GM18858 (cell line): ENCODE results near the gene CACUL1.
"Not testable (repeated sequence)": the region's sequence is repeated elsewhere in the genome, so short reads cannot be mapped to it uniquely, and the experiment has no call there.

Source experiments
- ATAC-seq: cut with Tn5 transposase; IDR thresholded peaks from one replicate; pipeline ENCODE4 v1.9.1; 2021; ENCODE audit not compliant: unreplicated experiment

Gene CACUL1

DNA sequence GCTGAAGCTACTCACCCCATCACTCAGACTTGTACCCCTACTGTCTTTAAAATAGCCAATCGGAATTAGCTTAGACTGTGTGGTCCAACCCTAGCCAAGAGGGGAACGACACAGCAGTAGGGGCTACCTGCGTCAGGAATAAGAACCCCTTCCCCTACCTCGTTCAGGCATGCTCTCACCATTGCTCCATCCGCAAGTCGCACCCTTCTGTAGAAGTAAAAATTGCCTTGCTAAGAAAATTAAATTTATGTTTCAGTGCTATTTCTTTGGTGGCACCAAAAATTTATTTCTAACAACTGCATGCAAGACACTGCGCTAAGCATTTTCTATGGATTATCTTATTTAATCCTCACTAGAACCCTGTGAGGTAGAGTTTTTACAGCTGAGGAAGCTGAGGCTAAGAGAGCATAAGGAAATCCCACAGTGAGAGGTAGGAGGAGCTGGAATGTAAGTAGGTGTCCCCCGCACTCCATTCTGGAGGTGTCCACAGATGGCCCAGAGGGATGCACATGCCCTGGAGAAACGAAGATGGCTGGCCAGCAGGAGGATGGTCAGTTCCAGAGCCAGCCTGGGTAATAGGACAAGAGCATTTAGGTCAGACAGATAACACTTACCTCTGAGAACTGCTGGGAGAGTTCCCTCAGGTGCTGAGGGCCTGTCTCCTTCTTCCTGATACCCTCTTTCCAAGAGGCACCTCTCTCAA, 15.3 kb upstream of the CACUL1 start:
- ATAC-seq = no peak

DNA sequence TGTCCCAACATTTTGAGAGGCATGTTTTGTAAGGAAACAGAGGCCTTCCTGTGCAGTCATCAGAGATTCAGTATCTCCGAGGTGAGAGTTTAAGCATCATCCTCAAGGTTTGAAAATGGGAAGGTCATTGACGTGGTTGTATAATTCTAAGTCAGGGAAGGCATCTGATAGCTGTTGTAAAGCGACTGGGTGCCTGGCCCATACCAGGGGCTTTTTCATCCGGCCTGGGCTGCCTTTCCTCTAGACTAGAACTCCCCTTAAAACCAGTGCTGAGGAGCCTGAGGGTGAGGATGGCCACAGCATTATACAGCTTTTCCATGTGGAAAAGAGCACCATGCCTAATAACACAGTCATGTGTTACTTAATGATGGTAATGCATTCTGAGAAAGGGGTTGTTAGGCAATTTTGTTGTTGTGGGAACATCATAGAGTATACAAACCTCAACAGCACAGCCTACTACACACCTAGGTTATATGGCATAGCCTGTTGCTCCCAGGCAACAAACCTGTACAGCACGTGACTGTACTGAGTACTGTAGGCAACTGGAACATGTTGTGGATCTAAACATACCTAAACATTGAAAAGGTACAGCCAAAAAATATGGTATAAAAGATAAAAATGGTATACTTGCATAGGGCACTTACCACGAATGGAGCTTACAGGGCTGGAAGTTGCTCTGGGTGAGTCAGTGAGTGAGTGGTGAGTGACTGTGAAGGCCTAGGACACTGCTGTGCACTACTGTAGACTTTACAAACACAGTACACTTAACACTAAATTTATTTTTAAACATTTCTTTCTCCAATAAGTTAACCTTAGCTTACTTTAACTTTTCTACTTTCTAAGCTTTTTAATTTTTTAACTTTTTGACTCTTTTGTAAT, 13.5 kb upstream of the CACUL1 start:
- no peak for ATAC-seq

DNA sequence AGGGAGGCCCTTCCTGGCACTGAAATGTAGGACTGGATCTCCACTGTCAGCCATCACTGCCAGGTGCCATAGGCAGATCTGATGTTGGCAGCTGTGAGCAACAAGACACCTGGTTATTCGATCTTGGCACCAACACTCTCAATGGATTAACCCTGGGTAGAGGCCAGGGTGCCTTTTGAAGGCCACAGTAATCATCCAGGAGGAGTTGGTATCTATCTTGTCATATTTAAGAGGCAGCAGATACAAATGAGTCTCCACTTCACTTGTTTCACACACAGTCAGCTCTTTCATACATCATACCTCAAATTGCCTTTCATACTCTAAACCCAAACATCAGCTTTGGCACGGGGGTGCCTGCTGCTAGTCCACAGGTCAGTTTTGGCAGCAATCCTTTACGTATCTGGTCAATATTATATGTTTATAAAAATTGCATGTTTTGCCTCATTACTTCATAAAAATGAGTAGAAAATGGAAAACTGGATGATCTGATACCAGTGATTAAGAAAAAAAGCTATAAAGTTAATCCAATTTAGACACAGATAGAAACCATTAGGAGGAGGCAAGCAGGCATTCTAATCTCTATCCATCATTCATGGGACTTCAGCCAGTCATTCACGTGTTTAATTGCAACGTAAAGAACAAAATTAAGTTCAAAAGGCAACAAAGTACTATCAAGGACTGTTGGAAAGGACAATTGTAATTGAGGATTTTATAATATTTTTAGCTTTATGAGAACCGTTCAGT, 12.7 kb upstream of the CACUL1 start:
- no peak for ATAC-seq

DNA sequence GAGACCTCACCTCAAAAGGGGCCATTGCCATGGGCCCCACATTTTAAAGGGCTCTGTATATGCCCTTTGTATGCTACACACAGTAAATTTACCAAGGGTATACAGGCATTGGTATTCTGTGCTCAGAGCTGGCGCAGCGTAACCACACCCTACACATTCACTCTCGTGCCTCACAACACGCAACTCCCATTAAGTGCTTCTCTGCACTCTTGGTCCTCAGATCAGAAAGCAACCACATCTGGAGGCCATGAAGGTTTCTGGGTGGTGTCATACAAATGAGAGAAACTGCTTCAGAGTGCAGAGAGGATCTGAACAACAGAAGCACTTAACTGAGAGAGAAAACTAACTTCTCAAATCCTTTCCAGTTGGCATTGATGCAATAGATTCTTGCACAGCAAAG, 9.4 kb upstream of the CACUL1 start:
- no peak for ATAC-seq

DNA sequence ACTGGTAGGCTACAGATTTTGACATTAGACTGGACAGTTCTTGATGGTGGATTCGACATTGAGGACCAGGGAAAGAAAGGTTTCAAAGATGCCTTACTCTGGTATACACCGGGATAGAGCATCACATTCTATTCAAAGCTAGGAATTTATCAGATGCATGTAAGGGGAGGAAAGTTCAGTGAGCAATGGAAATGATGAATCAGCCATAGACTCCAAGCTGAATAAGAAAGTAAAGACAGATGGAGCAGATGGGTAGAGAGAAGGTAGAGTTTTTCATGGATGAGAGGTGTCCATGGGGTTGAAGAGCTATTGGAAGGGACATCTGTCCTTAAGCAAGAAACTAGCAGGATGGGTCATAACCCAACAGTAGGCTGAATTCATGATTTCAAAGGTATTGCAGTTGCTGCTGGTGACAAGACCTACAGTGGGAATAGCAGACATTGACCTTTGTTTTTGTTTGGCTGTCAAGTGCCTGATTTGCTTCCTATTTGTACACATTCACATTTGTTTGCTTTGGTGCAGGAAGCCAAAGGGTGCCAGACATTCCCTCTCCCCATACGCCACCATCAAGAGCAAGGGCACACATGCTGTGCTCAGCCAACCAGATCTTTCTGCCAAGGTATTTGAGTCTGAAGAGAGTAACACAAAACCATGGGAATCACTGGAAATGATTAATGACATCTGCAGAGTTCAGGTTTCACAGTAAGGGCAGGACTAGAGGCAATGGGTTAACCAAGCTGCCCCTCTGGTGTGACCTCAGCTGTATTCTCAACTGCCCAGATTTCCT, 8.6 kb upstream of the CACUL1 start:
- ATAC-seq = no peak

DNA sequence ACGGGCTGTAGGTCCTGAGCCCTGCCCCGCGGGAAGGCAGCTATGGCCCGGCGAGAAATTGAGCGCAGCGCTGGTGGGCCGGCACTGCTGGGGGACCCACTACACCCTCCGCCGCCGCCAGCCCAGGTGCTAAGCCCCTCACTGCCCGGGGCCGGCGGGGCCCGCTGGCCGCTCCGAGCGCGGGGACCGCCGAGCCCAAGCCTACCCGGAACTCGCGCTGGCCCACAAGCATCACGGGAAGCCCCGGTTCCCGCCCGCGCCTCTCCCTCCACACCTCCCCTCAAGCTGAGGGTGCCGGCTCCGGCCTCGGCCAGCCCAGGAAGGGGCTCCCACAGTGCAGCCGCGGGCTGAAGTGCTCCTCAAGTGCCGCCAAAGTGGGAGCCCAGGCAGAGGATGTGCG, 5.5 kb upstream of the CACUL1 start:
- no peak for ATAC-seq

DNA sequence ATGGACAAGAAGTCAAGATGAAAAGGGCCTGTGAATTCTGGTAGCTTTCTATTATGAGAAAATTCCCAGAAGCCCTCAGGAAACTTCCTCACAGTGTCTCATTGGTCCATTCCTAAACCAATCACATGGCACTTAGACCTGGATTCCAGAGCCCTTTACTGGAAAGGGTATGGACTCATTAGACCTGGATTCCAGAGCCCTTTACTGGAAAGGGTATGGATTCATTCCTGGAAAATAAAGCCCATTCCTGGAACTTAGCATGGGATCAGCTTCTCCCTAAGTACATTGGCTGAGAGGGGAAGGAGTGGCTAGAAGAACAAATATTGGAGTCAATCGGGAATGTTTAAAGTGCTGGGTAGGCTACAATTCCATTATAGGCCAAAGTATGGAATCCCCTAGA, 3.7 kb upstream of the CACUL1 start:
- ATAC-seq = no peak

DNA sequence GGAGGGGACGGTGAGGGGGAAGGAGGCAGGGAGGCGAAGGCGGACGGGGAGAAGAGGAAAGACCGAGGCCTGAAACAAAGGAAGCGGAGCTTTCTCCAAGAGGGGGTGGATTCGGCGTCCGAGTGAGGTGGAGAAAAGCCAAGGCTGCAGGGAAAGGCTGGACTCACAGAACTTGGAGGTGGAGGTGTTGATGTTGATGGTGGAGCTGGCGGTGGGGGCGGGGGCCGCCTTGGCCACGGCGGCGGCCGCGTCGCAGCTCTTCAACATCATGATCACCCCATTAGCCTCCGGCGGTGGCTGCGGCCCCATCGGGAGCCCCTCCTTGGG, 578 bp downstream of the CACUL1 start:
- peak; percentile 4 for ATAC-seq

DNA sequence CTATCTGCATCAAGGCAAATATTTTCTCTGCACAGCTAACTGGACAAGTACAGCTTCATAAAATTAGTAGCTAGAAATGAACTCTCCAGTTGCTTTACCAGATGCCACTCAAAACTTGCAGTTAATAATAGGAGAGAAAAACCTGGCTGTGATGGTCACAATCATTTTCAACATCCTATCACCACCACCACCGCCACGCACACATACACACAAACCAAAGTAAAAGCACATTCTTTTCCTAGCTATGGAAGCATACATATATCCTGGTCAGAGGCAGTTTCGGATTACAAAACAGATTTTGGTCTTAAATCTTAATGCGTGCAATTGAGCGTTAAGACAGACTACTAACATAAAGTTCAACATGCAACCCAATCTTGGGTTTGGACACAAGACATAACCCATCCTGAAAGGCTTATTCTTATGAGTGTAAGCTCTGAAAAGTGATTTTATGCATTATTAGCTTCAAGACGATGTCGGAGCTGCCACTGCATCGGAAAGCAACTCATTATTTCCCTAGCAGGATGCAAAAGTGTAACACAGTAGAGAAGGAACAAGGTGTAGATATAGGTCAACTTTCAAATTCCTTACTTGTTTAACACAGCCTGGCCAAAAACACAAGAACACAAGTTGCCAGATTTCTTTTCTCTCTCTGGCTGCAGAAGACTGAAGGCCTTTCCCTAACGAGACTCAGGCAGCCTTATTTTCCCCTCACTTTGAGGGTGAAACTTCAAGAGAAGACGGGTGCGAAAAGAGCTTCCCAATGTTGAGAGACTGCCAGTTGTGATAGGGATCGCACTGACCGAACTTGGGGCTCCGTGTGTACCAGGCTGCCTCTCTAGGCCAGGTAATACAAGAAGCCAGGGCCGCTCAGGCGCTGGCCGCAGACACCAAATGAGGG, 1.2 kb downstream of the CACUL1 start:
- no peak for ATAC-seq

DNA sequence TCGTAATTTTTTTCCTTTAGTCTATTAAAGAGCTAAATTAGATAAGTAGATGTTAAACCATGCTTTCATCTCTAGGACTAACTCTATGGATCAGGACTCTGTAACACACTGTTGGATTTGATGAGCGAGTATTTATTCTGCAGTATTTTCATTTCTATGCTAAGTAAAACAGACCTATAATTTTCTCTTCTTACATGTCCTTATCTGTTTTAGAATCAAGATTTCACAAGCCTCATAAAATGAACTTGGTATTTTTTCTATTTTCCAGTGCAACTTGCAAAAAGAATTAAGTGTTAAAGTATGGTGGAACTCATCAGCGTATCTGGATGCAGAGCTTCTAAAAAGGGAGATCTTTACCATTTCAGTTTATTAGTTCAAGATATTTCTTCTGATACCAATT, 2.4 kb downstream of the CACUL1 start:
- no peak for ATAC-seq

DNA sequence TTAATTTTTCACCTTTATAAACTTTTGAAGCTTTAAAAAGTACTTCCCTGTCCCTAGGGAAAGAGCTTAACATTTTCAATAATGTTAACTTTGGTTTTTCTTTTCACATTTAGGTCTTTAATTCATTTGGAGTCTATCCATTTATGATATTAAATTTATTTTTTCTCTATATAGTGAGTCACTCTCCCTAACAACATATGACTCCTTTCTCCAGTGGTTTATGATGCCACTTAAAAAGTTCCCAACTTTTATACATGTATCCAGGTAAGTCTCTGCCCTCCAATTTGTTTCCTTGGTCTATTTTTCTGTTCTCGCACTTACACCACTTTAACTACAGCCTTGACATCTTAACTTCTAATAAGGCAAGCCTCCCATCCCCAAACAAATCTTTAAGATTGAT, 3.5 kb downstream of the CACUL1 start:
- ATAC-seq = no peak

DNA sequence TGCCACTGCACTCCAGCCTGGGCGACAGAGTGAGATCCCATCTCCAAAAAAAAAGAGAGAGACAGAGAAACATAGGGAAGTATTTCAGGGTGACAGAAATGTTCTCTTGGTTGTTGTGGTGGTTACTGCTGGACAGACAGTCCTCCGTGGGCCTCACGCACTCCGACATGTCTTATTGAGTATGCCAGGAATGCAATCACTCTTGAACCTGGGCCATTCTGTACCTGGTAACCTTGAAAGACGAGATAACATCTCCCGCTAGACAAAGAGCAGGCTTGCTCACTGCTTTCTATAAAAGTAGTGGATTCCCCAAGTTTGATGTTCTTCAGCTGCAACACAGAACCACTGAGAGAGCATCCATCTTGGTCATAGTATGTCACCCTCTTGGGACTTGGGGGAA, 6.7 kb downstream of the CACUL1 start:
- no peak for ATAC-seq

DNA sequence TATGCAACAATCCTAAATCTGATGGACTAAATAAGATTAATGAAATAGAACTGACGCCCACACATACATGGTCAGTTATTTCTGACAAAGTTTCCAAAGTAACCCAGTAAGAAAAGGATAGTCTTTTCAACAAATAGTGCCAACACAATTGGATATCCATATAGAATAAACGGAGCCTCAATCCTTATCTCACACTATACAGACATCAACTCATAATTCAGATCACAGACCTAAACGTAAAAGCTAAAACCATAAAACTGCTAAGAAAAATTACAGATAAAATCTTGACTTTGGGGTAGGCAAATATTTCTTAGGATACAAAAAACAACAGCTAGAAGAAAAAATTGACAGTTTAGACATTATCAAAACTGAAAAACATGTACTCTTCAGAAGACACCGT, 8.5 kb downstream of the CACUL1 start:
- no peak for ATAC-seq

DNA sequence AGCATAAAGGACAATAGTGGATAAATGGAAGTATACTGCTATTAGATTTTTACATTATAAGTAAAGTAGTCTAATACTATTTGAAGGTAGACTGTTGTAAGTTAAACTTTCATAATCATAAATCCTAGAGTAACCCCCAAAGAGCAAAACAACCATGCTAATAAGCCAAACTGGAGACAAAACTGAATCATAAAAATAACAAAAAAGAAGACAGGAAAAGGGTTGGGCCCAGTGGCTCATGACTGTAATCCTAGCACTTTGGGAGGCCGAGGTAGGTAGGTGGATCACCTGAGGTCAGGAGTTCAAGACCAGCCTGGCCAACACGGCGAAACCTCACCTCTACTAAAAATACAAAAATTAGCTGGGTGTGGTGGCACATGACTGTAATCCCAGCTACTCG, 9.7 kb downstream of the CACUL1 start:
- ATAC-seq = no peak

DNA sequence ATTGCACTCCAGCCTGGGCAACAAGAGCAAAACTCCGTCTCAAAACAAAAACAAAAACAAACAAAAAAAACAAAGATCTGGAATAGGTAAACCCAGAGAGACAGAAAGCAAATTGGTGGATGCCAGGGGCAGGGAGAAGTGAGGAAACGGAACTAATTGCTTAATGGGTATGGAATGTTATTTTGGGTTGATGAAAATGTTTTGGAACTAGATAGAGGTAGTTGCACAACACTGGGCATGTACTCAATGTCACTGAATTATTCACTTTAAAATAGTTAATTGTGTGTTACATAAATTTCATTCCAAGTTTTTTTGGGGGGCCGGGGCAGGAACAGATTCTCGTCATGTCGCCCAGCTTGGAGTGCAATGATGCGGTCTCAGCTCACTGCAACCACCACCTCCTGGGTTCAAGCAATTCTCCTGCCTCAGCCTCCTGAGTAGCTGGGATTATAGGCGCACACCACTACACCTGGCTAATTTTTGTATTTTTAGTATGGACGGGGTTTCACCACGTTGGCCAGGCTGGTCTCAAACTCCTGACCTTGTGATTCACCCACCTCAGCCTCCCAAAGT, 10.3 kb downstream of the CACUL1 start:
- ATAC-seq = not testable (repeated sequence)

DNA sequence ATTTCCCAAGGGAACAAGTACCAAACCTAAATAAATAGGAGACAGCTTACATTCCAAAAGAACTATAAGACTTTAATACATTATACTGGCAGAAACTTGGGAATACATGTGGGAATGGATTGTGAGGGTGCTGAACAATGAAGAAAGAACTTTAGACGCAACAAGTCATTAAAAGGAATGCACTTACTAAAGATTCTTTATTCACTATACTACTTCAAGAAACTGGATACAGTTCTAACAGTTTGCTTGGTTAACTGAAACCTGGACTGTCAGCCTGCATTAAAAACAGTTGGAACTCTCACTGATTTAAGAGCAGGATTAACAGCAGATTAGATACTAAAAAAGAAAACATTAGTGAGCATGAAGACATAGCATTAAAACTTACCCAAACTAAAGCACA, 12.0 kb downstream of the CACUL1 start:
- no peak for ATAC-seq

DNA sequence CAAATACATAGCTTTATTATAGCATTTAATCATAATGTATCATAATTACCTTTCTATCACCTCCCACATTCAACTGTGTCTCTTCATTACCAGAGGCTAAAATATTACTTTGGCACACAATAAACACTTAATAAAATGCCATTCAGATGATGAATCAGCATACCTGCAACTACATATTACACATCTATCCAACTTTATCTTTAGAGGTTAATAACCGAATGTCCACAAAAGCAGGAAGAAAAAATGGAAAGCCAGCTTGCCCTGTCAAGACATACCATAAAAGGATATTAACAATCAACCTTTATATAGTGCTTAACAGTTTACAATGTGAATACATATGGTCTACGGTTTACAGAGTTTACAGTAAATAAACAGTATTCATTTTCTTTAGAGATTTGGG, 12.7 kb downstream of the CACUL1 start:
- no peak for ATAC-seq

DNA sequence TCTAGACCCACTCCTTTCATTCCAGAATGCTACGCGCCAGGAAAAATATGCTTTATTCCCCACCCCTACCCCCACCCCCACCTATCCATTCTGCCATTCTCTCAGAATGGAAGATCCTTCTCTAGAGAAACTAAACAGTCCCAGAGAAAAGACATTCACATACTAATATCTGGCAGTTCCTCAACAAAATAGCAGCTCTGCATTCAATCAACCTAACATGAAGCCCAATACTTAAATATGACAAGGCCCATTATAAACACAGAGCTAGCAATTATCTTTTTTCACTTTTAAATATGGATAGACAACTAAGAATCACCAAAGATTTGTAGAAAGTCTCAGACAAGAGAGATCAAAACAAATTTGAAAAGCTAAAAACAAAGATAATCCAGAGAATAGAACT, 16.4 kb downstream of the CACUL1 start:
- no peak for ATAC-seq

DNA sequence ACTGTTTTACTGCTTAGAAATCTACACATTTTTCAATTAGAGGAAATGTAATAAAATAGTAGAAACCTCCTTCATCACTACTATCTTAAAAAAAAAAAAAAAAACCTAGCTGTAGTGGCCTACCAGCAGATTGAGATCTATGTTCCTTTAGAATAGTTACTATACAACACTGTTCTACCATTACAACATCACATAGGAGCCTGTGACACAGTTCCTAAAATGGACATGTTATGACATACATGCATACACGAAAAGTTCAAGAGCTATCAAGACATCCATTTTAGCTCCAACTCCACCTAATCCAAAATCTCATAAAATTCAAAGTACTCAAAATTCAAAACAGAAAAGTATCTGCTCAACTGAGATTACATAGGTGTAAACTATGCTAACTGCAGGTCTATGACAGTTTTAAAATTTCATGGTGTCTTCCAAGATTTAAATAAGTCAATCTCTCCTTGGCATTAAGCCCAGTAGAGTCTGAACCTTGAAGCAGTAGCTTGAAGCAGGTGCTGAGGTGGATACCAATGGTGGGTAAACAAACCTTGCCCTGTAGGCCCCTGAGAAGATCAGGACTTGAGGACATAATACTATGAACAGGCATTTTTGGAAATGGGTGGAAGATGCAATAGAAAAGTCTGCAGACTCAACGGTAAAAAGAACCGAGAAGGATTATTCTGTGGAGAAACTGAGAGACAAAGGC, 17.0 kb downstream of the CACUL1 start:
- ATAC-seq = no peak
